HuH-7 (cell line): ENCODE measurements around the gene NOX3.

ENCODE experiments used
- DNase-seq: peaks from one replicate; pipeline ENCODE4 v3.0.0; 2011; ENCODE audit warnings: low spot score

The NOX3 gene

DNA sequence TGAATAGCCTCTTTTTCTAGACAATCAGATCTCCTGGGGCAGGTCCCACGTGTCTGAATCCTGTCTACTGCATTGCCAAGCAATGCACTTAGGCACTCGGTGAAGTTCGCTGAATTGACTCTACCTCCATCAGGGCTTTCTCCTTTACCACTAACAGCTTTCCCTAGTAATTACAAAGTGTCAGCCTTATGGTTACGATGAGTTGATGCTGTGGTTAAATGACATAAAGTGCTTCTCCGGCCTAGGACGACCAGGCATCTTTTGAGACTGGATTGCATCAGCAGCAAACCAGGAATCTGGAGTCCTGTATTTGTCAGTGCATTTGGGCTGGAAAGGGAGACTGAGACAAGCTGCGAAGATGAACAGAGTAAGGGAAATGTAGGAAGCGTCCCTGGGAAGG is 21.5 kb downstream of the NOX3 start:
- no peak for DNase-seq

- DNase-seq: no peak
Observed at GRCh38 chr6:155432293-155432692, 23.3 kb downstream of the NOX3 start.

DNA sequence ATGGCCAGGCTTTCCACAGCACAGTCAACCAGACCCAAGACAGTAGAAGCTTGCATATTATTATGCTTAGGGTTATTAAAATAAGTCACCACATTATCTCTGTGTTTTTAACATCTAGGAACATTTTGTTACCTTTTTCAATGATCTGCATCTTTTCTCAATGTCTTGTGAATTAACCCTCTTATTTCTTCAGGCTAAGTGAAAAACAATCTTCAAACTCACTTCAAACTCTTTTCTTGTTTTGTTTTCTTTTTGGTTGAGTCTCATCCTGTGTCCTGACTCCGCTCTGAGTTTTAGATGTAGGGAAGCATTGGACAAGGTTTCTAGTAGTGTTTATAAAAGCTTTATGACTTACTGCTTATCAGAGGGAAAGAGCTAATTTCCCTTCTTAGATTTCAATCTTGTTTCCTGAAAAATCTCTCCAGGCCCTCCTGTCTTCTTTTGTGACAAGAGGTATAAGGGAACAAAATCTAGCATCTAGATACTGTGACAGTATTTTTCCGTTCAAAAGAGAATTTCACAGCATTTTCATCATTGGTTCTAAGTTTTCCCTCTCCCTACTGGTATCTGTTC is 26.2 kb downstream of the NOX3 start:
- no peak for DNase-seq

DNA sequence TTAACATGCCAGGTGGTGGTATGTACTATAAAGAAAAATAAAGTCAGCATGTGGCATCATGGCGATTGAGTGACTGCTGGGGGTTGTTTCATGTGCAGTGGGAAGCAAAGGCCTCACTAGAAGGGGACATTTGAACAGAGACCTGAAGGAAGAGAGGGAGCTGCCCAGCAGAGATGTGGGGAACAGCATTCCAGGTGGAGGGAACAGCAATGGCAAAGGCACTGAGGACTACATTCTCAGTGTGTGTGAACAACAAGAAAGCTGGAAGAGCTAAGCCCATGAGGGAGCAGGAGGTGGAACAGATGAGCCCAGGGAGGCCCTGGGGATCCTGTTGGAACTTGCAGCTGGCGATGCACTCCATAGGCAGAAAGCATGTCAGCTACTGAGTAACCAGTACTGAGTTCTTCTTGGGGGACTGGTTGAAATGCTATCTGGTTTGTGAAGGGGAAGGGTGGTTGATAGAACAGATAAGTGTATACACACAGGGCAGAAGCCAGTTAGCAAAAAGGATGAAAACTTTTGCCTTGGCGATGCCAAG is 29.2 kb downstream of the NOX3 start:
- no peak for DNase-seq

GRCh38 chr6:155424181-155424580 is 31.5 kb downstream of the NOX3 start:
- no peak for DNase-seq

GRCh38 chr6:155422635-155423034 is 33.0 kb downstream of the NOX3 start:
- no peak for DNase-seq

DNA sequence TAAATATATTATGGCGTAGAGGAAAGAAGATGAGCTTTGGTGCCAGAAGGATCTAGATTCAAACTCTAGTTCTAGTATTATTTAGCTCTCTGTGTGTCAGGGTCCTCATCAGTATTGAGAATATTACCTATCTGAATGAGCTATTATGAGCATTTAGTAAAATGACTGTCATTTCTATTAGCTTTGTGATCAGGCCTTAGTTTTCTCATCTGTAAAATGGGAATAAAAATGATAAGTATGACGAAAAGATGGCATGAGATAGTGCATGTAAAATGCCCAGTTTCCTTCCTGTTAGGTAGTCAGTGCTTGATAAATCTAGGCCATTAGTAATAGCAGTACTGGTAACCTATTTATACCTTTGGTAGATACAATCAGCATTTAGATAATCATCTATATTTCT is 35.1 kb downstream of the NOX3 start:
- no peak for DNase-seq

- no peak for DNase-seq
Observed at GRCh38 chr6:155419161-155419560, 36.5 kb downstream of the NOX3 start.

DNA sequence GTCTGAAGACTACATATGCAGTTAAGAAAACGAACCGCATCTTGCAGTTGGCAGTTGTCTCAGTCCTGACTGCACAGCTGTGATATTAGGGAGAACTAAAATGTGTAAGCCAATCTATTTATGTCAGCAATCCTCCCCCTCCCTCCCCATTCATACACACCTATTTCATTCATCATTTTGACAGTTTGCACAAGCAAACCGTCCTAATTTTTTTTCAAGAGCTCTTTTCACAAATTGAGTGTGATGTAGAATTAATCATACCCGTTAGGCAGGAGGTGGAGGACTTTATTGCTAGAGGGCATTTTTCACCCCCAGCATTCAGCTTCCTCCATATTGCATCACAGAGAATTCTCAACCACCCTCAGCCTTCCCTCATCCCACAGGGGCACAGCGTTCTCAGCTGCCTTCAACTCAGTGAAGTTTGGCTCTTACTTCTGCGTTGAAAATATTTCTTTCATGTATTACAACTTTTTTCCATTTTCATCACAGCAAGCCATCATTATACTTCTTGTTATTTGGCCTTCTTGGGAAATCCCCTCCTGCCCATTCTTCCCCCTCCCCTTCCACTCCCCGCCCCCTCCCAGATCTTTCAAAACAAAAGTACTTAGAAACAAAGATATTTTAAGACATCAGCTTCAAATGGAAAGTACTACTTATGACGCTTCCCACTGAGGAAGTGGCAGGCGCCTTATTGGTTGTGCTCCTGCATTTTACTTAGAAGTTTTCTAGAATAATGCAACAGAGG is 37.5 kb downstream of the NOX3 start:
- no peak for DNase-seq

DNA sequence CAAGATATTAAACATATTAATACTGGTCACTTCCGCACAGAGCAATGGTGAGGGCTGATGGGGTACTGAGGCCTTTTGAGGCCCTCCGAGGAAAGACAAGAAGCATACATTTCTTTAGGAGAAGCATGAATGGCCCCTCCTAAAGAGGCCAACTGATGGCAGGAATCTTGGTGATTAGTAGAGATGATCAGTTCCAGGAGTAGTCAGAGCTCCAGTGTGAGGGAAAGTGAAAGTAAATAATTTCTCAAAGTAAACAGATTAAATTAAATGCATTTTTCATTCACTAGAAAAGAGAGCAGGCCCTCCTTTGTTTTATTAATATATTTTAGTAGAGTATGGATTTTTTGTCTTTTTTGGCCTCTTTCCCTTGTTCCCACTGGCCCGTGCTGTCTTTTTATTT is 38.2 kb downstream of the NOX3 start:
- DNase-seq: no peak

DNA sequence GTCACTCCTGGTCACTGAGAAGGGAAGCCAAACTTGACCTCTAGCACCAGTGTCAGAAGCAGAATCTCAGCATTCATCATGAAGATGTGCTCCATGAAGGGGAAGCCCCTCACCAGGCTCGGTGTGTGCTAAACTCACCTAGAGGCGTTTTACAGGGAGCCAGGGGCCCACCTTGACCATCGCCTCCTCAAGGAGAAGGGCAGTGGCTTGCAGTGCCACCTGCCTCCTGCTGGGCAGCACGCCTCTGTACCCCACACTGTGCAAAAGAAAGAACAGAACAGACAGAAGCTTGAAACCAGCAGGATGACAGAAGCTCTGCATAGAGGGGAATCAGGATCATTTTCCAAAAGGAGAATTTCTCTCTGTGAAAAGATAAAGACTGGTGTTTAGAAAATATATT is 39.7 kb downstream of the NOX3 start:
- DNase-seq: no peak

DNA sequence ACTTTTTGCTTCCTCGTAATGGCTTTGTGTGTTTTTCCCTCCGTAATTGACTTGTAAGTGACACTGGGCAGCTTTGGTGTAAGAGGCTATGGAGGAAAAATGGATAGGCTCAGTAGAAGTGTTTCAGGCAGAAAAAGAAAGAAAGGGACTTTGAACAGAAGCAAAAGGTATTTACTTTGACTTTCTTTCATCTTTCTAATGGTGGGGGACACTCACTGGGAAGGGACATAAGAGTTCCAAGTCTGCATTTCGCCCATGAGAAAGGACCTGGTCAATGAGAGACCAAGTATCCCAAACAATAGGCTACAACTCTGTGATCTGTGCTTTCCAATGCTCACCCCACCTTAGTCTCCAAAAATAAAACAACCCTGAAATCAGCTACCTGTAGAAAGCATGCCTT is 41.6 kb downstream of the NOX3 start:
- no peak for DNase-seq

- no peak for DNase-seq
Observed at GRCh38 chr6:155412335-155412734, 43.3 kb downstream of the NOX3 start.

DNA sequence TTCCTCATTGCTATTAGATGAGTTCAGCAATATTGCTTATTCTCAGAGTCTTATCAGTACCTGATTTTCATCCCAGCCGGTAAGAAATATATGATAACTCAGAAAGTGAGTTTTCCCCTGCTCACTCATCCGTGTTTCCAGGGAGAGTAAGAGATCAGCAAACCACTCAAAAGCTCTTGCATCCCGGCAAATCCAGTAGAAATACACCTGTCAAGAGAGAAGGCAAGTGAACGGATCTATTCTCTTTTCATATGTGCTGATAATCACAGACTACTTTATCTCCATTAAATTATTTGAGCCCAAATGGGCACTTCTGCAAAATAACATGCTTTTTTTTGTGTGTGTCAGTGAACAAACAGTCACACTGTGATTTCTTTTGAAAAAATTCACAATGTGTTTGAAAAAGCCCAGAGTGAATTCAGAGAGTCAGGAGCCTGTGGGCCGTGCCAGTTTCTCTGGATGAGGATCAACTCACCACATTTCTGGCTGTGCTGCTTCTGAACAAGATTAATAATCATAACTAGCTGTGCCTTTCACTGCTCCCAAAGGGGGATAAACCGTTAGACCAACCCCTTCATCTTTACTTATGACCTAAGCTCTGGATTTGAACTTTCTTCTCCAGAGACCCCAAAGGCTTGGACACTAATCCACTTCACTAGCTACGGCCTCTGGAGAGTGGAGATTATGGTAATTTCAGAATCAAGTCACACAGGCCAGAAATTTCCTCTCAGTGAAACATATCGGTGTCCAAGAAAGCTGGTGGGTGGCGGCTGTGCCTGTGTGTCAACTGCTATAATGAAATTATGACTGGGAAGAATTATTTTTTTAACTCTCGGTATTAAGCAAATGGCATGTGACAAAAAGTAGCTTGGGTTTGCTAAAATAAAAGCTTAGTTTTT is 44.2 kb downstream of the NOX3 start:
- no peak for DNase-seq

GRCh38 chr6:155409391-155409790 is 46.2 kb downstream of the NOX3 start:
- DNase-seq: no peak

GRCh38 chr6:155408981-155409380 is 46.7 kb downstream of the NOX3 start:
- no peak for DNase-seq

GRCh38 chr6:155408231-155408630 is 47.4 kb downstream of the NOX3 start:
- no peak for DNase-seq

GRCh38 chr6:155406801-155407200 is 48.8 kb downstream of the NOX3 start:
- no peak for DNase-seq

DNA sequence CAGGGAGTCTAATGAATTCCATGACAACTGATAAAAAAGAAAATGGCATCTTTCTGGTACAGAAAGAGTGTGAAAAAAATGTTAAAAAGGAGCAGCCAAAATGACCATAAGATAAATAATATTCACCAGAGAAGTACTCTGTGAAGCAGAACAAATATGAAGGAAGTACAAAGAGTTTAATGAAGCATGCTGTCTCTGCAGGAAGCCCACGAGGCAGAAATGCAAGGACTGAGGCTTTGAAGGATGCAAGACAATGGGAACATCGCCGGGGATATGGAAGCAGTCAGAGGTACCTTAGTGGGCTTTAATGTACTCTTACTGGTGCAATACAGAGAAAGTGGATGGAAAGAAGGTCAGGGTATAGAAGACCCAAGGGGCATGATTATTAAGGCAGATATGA is 50.7 kb downstream of the NOX3 start:
- no peak for DNase-seq

DNA sequence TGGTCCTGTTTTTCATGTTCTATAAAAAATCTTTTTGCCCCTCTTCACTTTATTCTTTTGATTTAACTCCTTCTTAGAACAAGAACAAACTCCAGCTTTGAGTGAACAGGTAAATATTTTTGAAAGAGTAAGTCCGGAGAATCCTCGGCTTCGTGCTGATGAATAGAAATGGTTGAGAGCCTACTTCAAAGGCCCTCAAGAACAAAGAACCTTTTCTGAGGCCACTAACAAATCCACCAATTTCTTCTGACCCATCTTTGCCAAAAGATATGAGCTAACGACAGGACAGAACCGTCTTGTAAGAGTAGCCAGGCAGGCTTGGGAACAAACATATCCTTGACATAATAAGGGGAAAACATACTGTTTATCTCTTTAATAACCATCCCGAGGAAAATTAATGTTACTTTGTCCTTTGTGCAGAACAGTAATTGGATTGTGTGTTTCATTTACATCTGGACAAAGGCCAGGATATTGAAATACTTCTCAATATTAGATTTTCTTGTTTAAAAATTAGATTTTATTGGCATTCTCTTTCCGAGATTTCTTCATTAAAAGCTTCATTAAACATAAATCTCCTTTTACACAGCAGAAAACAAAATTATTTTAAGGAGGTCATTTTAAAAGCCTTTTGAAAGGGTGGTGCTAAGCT is 52.9 kb downstream of the NOX3 start:
- DNase-seq: no peak

GRCh38 chr6:155400654-155400965 is 55.0 kb downstream of the NOX3 start:
- no peak for DNase-seq
